NK-92 (cell line): ENCODE results near the gene ENOX2.
"Not testable (repeated sequence)": the region's sequence is repeated elsewhere in the genome, so short reads cannot be mapped to it uniquely, and the experiment has no call there.

Experiments
- DNase-seq: peaks from one replicate; lab custom pipeline; 2025; ENCODE audit not compliant: unreplicated experiment; lab: John Stamatoyannopoulos, UW

Gene ENOX2

DNA sequence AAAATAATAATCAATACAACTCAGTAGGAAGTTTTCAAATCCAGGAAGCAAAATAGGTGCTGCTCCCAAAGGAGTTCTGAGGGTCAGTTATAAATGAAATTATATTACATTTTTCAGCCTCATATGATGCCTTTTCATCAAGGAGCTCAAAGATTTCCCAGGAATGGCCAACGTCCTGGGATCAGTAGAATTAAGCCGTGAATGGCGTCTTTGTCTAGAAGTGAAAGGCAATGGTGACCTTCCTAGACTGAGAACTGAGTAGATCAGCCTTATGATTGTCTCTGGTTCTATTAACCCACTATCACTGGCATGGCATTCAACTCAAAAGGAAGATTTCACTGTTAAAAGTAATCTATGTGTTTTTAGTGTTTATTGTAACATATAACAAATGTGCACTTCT, 74.4 kb downstream of the ENOX2 start:
- DNase-seq: no peak

DNA sequence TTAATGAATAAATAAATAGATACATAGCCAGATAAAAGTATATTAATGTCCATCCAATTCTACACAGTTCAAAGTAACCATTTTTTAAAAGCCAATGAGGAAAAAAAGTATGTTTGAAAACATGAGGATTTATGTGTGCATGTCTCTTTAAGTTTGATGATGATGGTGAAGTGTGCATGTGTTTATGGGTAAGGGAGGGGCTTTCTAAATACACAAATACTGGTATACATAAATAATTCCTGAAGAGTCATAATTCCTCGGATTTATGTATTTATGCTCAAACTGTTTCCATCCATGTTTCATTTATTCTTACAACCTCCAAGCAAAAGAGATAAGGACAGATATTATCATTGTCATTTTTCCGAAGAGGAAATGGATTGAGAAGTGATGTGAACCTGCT, 75.4 kb downstream of the ENOX2 start:
- no peak for DNase-seq

- no peak for DNase-seq
These were observed 76.8 kb downstream of the ENOX2 start for GRCh38 chrX:130826249-130826648.

GRCh38 chrX:130825525-130825924, 77.5 kb downstream of the ENOX2 start:
- DNase-seq: no peak

- DNase-seq: not testable (repeated sequence)
These were observed 83.6 kb downstream of the ENOX2 start for GRCh38 chrX:130819367-130819766.

DNA sequence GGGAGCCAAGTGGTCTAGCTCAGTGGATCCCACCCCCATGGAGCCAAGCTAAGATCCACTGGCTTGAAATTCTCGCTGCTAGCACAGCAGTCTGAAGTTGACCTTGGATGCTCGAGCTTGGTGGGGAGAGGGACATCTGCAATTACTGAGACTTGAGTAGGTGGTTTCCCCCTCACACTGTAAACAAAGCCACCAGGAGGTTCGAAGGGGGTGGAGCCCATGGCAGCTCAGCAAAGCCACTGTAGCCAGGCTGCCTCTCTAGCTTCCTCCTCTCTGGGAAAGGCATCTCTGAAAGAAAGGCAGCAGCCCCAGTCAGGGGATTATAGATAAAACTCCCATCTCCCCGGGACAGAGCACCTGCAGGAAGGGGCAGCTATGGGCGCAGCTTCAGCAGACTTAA, 89.1 kb downstream of the ENOX2 start:
- not testable (repeated sequence) for DNase-seq

- no peak for DNase-seq
These were observed 92.4 kb downstream of the ENOX2 start for GRCh38 chrX:130810561-130810960.

DNA sequence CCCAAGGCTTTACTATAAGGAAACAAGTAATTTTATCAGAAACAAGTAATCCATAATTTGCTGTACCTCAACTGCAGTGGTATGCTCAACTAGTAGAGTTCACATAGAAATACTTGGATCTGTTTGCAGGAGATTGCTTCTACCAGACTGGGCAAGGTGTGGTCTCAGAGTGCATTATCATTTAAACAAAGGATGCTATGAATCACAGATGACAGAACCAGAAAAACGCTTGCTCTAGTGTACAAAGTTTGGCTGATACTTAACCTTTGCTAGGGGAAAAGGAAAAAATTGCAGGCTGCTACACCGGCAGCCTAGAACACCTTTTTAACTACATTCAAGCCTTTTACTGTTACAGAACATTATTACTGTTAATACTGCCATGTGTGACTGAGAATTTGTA, 97.1 kb downstream of the ENOX2 start:
- DNase-seq: no peak

DNA sequence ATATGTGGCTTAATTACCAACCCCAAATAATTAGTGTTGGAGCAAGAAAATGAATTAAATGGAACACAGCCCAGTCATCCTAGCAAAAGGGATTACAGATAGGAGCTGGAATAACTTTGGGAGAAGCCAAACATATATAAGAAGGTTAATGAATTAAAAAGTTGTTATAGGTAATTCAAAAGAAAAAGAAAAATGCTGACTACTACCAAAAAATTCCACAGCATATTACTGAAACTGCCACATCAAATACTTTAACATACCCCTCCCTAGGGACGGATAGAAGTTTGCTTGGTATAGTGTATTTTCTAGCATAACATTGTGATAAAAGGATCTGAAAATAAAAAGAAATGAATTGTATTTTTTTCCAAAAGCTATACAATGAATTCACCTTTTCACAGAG, 99.5 kb downstream of the ENOX2 start:
- no peak for DNase-seq

- DNase-seq: no peak
These were observed 101.1 kb downstream of the ENOX2 start for GRCh38 chrX:130801901-130802300.

- no peak for DNase-seq
These were observed 103.6 kb downstream of the ENOX2 start for GRCh38 chrX:130799393-130799792.

DNA sequence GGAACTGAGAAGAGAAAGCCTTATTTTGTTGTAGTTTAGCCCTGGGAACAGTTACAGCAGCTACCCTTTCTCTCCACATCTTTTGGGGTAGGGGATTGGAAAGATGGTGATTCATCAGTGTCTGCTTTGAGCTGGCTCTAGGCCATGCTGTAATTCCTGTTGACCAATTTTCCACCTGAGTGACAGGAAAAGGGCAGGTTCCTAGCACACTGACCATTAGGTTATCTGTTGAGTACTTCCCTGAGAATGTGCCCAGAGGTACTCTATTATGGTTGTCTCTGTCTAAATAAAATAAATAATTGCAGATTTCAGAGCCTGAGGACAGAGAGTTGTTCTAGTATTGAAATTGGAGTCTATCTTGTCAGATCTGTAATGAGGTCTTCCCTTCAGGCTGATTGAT, 109.0 kb downstream of the ENOX2 start:
- no peak for DNase-seq

GRCh38 chrX:130791870-130792269, 111.1 kb downstream of the ENOX2 start:
- DNase-seq: not testable (repeated sequence)

GRCh38 chrX:130789793-130790192, 113.2 kb downstream of the ENOX2 start:
- DNase-seq: no peak

GRCh38 chrX:130788786-130789581, 114.0 kb downstream of the ENOX2 start:
- no peak for DNase-seq

DNA sequence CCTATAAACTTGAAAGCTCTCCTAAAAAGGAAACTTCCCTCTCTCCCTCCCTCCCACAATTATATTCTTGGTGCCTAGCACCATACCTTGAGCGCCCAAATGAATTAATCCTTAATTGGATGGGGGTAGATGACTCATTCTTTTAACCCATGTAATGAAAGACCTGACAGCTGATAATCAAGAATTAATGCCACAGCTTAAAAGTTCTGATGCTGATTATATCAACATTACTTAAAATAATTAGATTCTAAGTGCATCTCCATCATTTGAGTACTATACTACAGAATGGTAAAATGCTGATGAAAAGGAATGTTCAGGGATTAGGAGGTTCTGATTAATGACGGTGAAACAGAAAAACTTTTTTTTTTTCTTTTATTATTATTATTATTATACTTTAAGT, 117.0 kb downstream of the ENOX2 start:
- no peak for DNase-seq

- DNase-seq: no peak
These were observed 124.2 kb downstream of the ENOX2 start for GRCh38 chrX:130778773-130779172.

GRCh38 chrX:130775849-130776248, 127.2 kb downstream of the ENOX2 start:
- DNase-seq: no peak

DNA sequence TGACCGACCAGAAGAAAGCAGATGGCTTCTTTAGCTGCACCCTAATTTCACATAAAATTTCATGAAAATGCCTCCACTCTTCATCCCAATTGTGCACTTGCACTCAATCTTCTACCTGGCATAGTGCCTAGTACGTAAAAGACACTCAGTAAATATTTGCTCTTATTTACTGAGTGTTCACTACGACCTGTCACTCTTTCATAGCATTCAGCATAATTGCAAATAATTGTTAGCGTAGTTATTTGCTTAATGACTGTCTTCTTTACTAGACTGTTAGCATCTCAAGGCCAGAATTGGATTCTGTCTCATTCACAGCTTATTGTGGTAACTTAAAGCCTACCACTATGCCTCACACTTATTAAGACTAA, 130.2 kb downstream of the ENOX2 start:
- DNase-seq: no peak

- no peak for DNase-seq
These were observed 130.8 kb downstream of the ENOX2 start for GRCh38 chrX:130772105-130772775.

GRCh38 chrX:130771648-130772047, 131.4 kb downstream of the ENOX2 start:
- no peak for DNase-seq

DNA sequence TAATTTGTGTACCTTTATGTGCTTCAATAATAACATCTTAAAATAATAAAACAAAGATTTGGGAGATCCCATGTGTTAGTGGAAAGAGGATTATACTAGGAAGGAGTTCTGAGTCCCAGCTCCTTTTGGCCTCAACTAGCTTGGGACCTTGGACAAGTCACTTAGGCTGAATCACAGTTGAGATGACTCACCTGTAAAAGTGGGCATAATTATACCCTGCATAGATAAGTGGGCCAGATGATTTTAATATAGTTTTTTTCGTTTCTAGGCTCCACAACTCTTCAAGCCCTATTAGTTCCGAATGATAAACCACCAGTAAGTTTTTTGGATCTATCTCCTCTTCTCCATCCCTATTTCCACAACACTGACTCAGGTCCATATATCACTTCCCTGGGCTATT, 131.8 kb downstream of the ENOX2 start:
- DNase-seq: no peak

DNA sequence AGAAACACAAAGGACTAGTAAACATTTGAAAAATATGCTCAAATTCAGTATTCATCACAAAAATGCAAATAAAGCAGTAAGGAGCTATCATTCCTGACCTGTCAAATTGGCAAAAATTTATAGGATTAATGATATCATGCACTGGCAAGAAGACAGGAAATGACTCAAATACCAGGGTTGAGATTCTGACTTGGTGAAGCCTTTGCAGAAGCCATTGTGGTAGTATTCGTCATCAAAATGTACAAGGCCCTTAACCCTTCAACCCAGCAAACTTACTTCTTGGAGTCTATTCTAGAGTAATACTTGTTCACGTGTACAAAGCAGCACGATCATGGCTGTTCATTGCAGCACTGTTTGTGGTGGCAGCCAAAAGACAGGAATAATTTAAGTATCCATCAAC, 132.4 kb downstream of the ENOX2 start:
- DNase-seq: no peak
